Stimulated activated CD8-positive, alpha-beta memory T cell treated with anti-CD3 and anti-CD28 coated beads, Interleukin-15, amount 100 ng/mL, for 4 hours (primary cell): ENCODE data around the gene UBE3A.
"Not testable (repeated sequence)": the region's sequence is repeated elsewhere in the genome, so short reads cannot be mapped to it uniquely, and the experiment has no call there.

ENCODE experiments used
- DNase-seq, 2 donors: peaks; one replicate each; pipeline ENCODE4 v3.0.0-alpha.2; 2020; ENCODE audit warnings: low read depth in 2 of 2

The UBE3A gene

DNA sequence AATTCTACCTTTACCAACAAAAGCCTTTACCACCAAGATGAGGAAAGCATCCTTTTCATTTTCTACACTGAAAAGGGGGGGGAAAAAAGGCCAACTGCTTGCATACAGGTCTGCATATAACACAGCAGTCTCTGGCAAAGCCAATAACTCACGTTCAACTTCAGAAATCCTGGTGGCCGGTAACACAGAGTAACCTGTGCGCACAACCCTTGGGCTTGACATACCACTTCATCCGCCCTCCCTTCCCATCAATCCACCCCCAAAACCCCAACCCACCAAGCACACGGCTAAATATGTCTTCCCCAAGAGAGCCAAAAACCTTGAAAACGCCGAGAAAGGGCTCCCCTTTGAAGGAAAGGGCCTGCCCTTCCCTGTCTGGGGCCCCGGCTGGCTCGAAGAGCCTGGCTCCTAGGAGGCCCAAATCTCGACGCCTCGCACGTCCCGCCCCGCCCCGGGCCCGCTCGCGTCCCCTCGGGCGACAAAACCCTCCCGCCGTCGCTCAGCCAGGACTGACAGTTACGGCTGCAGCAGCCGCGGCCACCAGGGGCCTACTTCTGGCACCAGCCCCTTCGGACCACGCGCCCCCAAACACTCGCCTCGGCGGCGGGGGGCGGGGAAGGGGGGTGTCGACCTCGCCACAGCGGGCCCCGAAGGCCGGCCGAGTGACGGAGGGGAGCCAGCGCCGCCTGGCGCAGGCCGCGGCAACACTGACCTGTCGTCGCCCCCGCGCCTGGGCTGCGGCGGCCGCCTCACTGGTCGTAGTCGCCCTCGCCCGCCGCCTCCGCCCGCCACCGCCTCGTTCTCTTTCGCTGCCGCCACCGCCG is 835 bp downstream of the UBE3A start:
- DNase-seq: peak in 1 of 2 donors; percentile 29

- DNase-seq: no peak
These were observed 2.1 kb downstream of the UBE3A start for GRCh38 chr15:25436707-25437106.

DNA sequence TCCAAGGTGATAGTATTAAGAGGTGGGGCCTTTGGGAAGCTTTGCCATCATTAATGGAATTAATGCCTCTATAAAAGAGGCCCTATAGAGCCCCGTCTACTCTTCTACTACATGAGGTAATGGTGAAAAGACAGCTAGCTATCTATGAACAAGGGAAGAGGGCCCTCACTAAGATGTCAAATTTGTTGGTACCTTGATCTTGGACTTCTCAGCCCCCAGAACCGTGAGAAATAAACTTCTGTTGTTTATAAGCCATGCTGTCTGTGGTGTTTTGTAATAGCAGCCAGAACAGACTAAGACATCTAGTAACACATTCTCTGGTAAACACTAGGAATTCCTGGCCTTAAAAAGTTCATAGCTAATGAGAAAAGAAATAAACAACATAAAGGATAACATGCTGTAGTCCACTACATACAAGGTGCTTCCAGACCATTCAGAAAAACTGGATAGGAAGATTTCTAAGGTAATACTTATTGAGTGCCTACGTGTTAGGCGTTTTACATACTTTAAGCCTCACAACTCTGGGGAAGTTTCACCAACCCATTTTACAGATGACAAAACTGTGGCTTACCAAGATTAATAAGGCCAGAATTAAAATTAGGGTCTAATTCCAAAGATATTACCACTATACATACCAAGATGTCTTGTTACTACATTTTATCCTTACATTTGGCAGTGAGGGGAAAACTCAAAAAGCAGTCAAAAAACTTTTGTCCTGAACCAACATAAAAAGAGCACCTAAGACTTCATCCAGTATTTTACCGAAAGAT is 3.2 kb downstream of the UBE3A start:
- no peak for DNase-seq

DNA sequence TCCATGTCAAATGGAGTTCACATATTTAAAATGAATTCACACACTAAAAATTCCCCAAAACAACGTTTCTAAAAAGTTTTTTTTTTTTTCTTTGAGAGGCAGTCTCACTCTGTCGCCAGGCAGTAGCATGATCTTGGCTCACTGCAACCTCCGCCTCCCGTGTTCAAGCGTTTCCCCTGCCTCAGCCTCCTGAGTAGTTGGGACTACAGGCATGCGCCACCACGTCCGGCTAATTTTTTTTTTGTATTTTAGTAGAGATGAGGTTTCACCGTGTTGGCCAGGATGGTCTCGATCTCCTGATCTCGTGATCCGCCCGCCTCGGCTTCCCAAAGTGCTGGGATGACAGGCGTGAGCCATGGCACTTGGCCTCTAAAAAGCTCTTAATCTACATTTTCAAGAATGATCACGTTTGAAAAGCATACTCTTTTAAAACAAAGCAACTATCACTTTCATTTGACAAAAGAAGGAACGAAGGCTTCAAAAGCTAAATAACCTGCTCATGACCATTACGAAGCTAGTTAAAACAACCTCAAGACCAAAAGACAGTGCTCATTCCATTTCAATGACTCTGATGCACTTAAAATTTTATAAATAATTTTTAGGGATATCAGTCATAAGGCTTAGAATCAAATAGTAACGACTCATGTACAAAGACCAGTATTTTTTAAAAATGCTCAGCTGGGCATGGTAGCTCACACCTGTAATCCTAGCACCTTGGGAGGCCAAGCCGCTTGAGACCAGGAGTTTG is 5.5 kb downstream of the UBE3A start:
- no peak for DNase-seq

- no peak for DNase-seq
These were observed 6.8 kb downstream of the UBE3A start for GRCh38 chr15:25431836-25432561.

- DNase-seq: no peak
These were observed 11.0 kb downstream of the UBE3A start for GRCh38 chr15:25427861-25428260.

- no peak for DNase-seq
These were observed 11.8 kb downstream of the UBE3A start for GRCh38 chr15:25426896-25427610.

- no peak for DNase-seq
These were observed 14.8 kb downstream of the UBE3A start for GRCh38 chr15:25424073-25424472.

DNA sequence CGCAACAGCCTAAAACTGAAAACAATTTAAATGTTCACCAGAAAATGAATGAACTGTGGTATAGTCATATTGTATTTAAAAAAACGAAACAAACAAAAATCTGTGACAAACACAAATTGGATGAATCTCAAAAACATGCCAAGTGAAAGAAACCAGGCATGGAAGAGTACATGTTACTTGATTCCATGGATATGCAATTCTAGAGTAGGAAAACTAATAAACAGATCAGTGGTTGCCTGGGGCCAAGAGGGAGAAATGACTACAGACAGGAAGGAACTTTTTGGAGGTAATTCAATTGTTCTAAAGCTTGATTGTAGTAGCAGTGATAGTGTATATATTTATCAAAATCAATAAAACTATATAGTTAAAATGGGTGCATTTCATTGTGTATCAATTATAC is 16.8 kb downstream of the UBE3A start:
- no peak for DNase-seq

DNA sequence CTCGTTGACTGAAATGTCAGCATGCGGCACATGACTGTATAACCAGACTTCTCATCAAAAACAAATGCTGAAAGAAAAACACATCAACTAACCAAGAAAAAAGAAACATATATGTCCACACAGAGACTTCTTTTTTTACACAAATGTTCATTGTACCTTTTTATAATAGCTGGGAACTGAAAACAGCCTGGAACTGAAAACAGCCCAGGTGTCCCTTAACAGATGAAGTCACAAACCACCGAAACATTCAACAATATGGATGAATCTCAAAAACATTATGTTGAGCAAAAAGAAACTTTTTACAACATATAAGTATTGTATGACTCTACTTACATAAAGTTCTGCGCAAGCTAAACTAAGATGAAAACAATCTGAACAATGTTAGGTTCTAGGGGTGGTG is 20.6 kb downstream of the UBE3A start:
- no peak for DNase-seq

DNA sequence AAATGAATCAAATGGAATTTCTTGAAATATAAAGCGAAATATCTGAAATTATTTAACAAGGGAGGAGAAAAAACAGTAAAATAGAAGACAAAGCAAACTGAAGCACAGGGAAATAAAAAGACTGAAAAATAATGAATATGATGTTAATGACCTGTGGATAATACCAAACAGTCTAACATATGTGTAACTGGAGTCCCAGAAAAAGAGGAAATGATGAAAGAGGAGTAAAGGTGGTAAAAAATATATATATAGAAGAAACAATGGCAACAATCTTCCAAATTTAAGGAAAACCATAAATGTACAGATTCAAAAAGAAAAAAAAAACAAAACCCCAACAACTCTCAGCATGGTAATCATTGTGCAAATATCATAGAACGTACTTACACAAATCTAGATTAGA is 21.2 kb downstream of the UBE3A start:
- DNase-seq: no peak

DNA sequence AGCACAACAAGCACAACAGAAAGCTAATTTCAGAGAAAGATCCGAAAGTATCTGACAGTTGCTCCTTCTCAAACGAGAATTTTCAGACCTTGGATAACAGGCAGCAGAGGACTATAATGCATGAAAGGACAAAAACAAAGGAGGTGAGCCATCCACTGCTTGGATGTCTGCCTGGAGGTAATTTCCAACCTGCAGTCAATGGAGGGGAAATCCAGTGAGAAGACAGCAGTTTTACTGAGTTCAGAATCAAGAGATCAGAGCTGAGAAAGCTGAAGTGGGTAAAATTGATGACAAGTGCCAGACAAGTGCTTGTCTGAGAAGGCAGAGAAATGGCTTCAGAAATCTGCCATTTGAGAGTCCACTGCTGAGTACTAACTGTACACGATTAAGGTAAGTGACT is 22.1 kb downstream of the UBE3A start:
- DNase-seq: no peak

DNA sequence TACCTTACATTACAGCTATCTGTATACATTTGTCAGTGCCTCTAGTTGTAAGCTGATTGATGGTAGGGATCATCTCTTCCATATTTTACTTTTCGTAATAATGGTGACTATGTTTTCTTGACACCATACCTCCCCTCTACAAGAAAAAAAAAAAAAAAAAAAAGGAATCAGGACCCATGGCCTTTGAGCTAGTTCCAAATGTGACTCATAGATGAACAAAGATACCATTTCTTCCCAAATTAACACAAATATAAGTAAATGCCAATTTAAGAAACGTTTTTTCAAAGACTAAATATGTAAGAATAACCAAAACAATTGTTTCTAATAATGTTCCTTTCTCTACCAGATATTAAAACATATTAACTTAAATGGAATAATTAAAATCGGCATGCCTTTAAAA is 23.1 kb downstream of the UBE3A start:
- DNase-seq: no peak

- DNase-seq: no peak
These were observed 23.6 kb downstream of the UBE3A start for GRCh38 chr15:25415217-25415616.

DNA sequence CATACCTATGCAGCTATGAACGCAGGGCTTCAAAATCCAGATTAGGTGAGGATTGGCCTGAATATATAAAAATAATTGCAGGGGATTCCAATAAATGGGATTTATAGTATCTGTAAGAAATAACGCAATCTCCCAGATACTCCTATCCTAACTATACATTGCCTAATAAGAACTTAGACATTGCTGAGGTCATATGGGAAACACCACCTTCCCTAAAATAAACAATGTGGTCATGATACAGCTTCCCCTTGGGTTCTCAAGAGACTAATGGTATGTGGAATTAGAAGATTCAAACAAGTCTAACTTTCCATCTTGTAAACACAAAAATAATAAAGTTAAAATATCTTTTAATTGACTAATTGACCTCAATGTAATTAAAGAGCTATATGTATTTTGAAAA is 28.2 kb downstream of the UBE3A start:
- no peak for DNase-seq

DNA sequence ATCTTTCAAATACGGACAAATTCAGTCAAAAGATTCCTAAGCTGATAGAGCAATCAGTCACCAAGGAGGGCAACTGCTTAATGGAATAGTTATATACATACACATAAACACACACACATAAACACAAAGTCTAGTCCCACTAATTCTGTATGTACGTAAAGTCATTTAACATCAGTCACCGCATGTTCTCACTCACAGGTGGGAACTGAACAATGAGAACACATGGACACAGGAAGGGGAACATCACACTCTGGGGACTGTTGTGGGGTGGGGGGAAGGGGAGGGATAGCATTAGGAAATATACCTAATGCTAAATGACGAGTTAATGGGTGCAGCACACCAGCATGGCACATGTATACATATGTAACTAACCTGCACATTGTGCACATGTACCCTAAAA is 29.1 kb downstream of the UBE3A start:
- DNase-seq: not testable (repeated sequence)

GRCh38 chr15:25408929-25409328 is 29.9 kb downstream of the UBE3A start:
- no peak for DNase-seq

GRCh38 chr15:25408428-25408827 is 30.4 kb downstream of the UBE3A start:
- DNase-seq: no peak

DNA sequence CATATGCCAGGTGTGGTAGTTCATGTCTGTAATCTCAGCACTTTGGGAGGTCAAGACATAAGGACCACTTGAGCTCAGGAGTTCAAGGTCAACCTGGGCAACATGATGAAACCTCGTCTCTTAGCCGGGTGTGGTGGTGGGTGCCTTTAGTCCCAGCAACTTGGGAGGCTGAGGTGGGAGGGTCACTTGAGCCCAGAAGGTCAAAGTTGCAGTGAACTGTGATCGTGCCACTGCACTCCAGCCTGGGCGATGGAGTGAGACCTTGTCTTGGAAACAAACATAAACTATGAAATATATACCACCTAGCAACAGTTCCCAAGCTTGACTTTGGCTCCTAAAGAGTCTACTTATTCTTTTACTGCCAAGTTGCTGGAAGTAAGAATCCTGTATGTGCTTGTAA is 30.9 kb downstream of the UBE3A start:
- no peak for DNase-seq

DNA sequence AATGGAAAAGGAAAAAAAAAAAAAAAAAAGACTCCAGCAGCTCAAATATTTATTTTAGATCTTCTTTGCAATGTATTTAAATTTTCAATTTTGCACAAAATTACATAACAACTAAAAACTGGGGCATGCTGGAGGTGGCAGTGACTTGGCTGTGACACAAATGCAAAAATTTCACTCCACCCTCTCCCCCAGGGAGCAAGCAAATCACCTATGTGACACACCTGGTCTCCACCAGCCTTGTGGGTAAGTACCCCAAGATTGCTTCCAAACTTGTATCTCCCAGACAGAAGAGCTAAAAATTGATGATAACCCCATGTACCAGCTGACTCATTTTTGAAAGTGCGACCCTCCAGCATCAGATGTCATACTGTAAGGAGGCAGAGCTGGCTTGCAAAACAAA is 32.0 kb downstream of the UBE3A start:
- no peak for DNase-seq

DNA sequence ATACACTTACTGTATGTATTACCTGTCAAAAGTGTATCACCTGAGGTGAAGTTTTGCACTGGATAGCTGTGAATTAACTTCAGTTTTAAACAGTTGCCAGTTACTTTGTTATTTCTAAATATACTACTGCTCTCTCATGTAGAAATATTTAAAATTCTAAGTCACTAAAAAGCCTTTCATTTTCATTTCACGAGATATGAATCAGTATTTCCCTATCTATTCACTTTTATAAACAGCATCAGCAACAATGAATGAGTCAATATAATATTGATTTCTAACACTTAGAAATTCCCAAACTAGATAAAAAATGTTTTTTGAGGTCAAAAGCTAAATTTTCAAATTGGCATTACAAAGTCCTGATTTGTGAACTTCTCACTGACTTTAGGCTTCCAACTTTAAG is 32.6 kb downstream of the UBE3A start:
- DNase-seq: no peak
